HCT116 (cell line): ENCODE results near the gene NLRP10.

ENCODE experiments used
- CTCF ChIP-seq, 3 experiments: fragments of 200-600 bp in 1 of 3; sonication (generic) in 1 of 3; IDR thresholded peaks in 2 of 3; conservative IDR thresholded peaks in 1 of 3; 2 replicates each; pipeline ENCODE4 v1.5.1; 2012 to 2017; ENCODE audit warnings: low read depth in 2 of 3, low read length in 2 of 3, antibody characterized with exemption in 1 of 3, borderline replicate concordance in 1 of 3, control low read depth in 1 of 3, mild to moderate bottlenecking in 1 of 3, mixed read lengths in 1 of 3, mixed run types in 1 of 3, moderate library complexity in 1 of 3; ENCODE audit not compliant: insufficient read depth in 1 of 3
- REST ChIP-seq: IDR thresholded peaks from 2 replicates; pipeline ENCODE4 v1.6.1; 2012; ENCODE audit warnings: low read depth

DNA sequence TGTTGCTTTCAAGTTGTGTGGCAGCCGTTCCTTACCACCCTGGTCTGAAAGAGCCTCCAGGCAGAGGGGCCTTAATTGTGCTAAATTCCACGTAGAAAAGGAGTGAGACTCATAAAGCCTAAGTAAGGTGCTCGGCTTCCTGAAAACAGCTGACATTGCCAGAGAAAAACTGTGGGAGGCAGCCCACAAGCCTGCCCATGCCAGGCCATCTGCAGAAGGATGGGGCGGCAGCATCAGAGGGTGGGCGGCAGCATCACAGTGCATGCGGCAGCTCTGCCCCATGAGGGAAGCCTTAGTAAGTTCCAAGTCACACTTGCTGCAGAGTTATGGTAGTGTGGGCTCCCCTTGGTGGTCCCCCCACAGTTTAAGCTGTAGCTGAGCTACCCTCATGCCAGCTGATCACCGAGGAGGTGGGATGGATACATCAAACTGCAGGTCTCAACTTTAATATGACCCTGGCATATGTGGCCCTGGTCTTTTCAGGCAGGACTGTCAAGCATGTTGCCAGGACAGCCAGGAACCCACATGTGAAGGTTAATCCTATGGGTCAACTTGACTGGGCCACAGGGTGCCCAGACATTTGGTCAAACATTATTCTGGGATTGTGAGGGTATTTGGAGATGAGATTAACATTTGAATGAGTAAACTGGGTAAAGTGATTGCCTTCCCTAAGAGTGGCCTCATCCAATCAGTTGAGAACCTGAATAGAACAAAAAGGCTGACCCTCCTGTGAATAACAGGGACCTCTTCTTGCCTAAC, 18.8 kb upstream of the NLRP10 start:
- TF ChIP-seq CTCF (IDR thresholded peaks at IDR 0.05 in 2 of 3, conservative IDR thresholded peaks at IDR 0.05 in 1 of 3; ENCODE audit: borderline replicate concordance in 1 of 3, insufficient read depth in 1 of 3, low read depth in 2 of 3, low read length in 2 of 3): no peak
- no peak for TF ChIP-seq REST
